Measurements from ENCODE around the gene PHF5A. TPM values are rescaled to one million over a fixed set of nuclear protein-coding genes. Genes with fewer than 3 reads are reported as not detected.

Gene PHF5A, protein sequence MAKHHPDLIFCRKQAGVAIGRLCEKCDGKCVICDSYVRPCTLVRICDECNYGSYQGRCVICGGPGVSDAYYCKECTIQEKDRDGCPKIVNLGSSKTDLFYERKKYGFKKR
- polyA plus RNA-seq, result 1.5 and 9.5 TPM in 2 replicates

DNA sequence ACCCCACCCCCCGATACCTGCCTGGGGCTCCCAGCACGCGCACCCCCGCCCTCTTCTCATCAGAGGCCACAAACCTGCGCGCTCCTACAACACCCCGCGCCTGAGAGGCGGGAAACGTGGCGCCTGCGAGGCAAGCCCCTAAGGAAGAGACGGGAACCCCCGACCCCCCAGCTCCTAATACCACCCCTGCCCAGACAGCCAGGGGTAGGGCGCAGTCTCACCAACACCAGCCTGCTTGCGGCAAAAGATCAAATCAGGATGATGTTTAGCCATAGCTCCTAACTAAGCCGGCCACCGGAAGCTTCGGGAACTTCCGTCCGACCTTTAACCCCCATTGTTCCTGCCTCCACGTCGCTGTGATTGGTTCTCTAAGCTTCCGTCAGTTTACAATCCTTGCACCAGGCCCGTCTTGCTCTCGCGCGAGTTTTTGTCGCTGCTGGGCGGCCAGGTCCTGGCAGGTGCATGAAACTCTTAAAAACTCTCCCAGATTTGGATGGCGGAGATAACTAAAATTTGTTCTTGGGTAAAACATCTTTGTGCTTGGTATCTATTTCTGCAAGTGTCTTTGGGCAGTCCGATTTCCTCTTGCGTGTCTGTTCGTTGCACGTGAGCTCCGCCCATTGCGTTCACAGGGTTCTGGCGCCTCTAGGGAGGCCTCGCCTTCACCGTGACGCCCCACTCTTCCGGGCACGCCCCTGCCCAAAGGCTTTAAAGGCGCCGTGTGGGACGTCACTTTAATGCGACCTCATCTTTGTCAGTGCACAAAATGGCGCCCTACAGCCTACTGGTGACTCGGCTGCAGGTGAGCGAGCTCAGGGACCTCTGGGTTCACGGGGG lies at the start of gene PHF5A, which contains the start of gene ACO2:
Gene PHF5A, minus strand, starts transcription at position 312 of the 837 bp plus-strand sequence. Its CDS starts 39 bp downstream, at position 273.
Gene ACO2, plus strand, starts transcription at position 737 of the 837 bp plus-strand sequence. Its CDS starts 30 bp downstream, at position 767.

DNA sequence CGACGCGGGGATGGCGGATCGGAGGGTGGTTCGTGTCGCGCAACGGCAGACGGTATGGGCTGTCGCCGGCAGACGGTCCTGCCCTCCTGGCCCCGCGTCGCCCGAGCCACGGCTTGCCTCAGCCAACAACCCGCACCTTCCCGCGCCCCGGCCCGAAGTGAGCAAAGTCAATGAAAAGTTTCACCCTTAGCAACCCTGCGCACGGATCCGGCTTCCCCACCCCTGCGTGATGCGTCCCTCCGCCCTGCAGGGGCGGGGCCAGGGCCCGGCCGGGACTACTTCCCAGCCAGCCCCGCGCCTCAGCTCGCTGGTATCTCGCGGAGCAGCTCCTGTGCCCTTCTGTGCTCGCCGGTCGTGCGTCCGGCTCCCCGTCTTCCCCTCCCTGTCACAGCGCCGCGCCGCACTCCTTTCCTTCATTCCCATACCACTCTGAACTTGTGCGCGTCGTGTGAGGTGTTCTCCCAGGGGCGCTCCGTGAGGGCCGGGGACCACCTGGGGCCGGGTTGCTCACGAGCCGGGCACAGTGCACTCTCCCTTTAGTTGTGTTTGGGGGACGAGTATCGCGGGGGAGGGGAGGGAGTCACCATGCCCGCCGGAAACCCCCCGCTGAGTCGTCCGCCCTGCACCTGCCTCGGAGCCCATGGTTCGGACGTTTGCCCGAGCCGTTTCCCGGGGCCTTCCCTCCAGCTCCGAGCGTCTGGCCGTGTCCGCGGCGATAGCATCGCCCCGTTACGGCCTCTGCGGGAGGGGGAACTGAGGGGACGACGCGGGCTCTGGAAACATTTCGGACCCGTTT lies 21.7 kb downstream of the PHF5A start, which contains the start of gene TOB2:
Gene TOB2, minus strand, starts transcription at position 163 of the 796 bp plus-strand sequence. CDS start 9,456 bp downstream, outside the sequence.

Other genes starting within 250 kb of the PHF5A start
- gene CHADL, start 227.8 kb downstream of the PHF5A start, polyA plus RNA-seq, result 0.28 and 0.65 TPM in 2 replicates
- 2.4 and 8.7 TPM in 2 replicates for gene RANGAP1, start 182.5 kb downstream of the PHF5A start, polyA plus RNA-seq
- gene ZC3H7B, start 167.2 kb downstream of the PHF5A start, polyA plus RNA-seq, result 0.20 and 0.35 TPM in 2 replicates
- 1.9 and 3.8 TPM in 2 replicates for gene TEF, start 86.8 kb downstream of the PHF5A start, polyA plus RNA-seq
- gene TOB2, start 21.9 kb downstream of the PHF5A start, polyA plus RNA-seq, result 2.6 and 3.0 TPM in 2 replicates
- 26.3 and 29.0 TPM in 2 replicates for gene ACO2, start 425 bp upstream of the PHF5A start, polyA plus RNA-seq
- 16.1 and 19.1 TPM in 2 replicates for gene POLR3H, start 75.8 kb upstream of the PHF5A start, polyA plus RNA-seq
- gene CSDC2, start 92.3 kb upstream of the PHF5A start, polyA plus RNA-seq, result 14.8 and 19.4 TPM in 2 replicates
- gene PMM1, start 121.1 kb upstream of the PHF5A start, polyA plus RNA-seq, result 12.1 and 33.2 TPM in 2 replicates
- gene DESI1, start 152.4 kb upstream of the PHF5A start, polyA plus RNA-seq, result 12.1 and 15.0 TPM in 2 replicates
- 155 and 163 TPM in 2 replicates for gene XRCC6, start 152.6 kb upstream of the PHF5A start, polyA plus RNA-seq
- gene SNU13, start 220.2 kb upstream of the PHF5A start, polyA plus RNA-seq, result 515 and 524 TPM in 2 replicates
- 7.7 and 7.9 TPM in 2 replicates for gene MEI1, start 230.8 kb upstream of the PHF5A start, polyA plus RNA-seq

Data from Purkinje cell (primary cell).